H1 (cell line): ENCODE measurements around the gene PMPCB. TPM values are rescaled to one million over a fixed set of nuclear protein-coding genes. Genes with fewer than 3 reads are reported as not detected.

ENCODE experiments used
- CTCF ChIA-PET: fragments of 300-600 bp; sonication (Branson Sonifier 250); formaldehyde crosslinking; loops from one replicate; lab custom pipeline; 2021; ENCODE audit not compliant: partially characterized antibody; lab: Charles Lee
- POLR2A ChIA-PET: fragments of 300-600 bp; sonication (Branson Sonifier 250); formaldehyde crosslinking; loops from one replicate; lab custom pipeline; 2021; ENCODE audit warnings: inconsistent platforms; ENCODE audit not compliant: partially characterized antibody; lab: Charles Lee
- DNase-seq, 2 experiments: peaks; one replicate each; pipeline versions ENCODE4 v3.0.0 to v3.0.0-alpha.2; 2010 to 2022; ENCODE audit warnings: low spot score in 2 of 2, low read depth in 1 of 2, mixed read lengths in 1 of 2
- FAIRE-seq: peaks from 2 replicates; lab custom pipeline; 2011; peaks lifted over from hg19 to GRCh38; lab: Jason Lieb, UNC
- H2AFZ ChIP-seq: 2 replicates; pipeline ENCODE4 v1.8.1; 2012; ENCODE audit warnings: low read length, inconsistent platforms
- H2AK5ac ChIP-seq: 2 replicates; pipeline ENCODE4 v1.6.1; 2013; ENCODE audit warnings: low read depth, low read length
- H2BK120ac ChIP-seq: replicated peaks from 2 replicates; pipeline ENCODE3; 2013; ENCODE audit warnings: low read depth, low read length, inconsistent platforms
- H2BK12ac ChIP-seq: 2 replicates; pipeline ENCODE4 v1.6.1; 2013; ENCODE audit warnings: low read depth, low read length
- H2BK15ac ChIP-seq: 2 replicates; pipeline ENCODE4 v1.6.1; 2013; ENCODE audit warnings: low read length
- H2BK20ac ChIP-seq: 2 replicates; pipeline ENCODE4 v1.6.1; 2013; ENCODE audit warnings: low read length
- H2BK5ac ChIP-seq: 2 replicates; pipeline ENCODE4 v1.6.1; 2013; ENCODE audit warnings: low read depth, low read length
- H3K14ac ChIP-seq: 2 replicates; pipeline ENCODE4 v1.6.1; 2013; ENCODE audit warnings: inconsistent platforms; ENCODE audit not compliant: insufficient read length
- H3K18ac ChIP-seq: 2 replicates; pipeline ENCODE4 v1.6.1; 2013; ENCODE audit warnings: low read length; ENCODE audit errors: extremely low read depth
- H3K23ac ChIP-seq: 2 replicates; pipeline ENCODE4 v1.6.1; 2013; ENCODE audit warnings: inconsistent platforms; ENCODE audit not compliant: insufficient read length
- H3K23me2 ChIP-seq: 2 replicates; pipeline ENCODE4 v1.6.1; 2013; ENCODE audit warnings: low read depth, low read length
- H3K27ac ChIP-seq: 2 replicates; pipeline ENCODE4 v1.6.1; 2011; ENCODE audit warnings: low read depth, low read length, inconsistent platforms
- H3K27me3 ChIP-seq, 4 experiments: replicated peaks in 1 of 4; 1 replicate in 1 of 4; 2 replicates in 3 of 4; pipeline versions ENCODE4 v1.6.1 to v1.8.1; 2011 to 2013; ENCODE audit warnings: low read length in 3 of 4, mild to moderate bottlenecking in 3 of 4, inconsistent platforms in 2 of 4, mixed read lengths in 2 of 4, moderate library complexity in 1 of 4; ENCODE audit not compliant: control insufficient read depth in 3 of 4, insufficient read depth in 3 of 4; ENCODE audit errors: extremely low read depth in 1 of 4
- H3K36me3 ChIP-seq, 4 experiments: 2 replicates each; pipeline versions ENCODE4 v1.6.1 to v1.8.1; 2011 to 2013; ENCODE audit warnings: mild to moderate bottlenecking in 4 of 4, low read length in 3 of 4, moderate library complexity in 2 of 4, control low read depth in 1 of 4, inconsistent platforms in 1 of 4; ENCODE audit not compliant: insufficient read depth in 4 of 4, control insufficient read depth in 2 of 4
- H3K4ac ChIP-seq: replicated peaks from 2 replicates; pipeline ENCODE3; 2013; ENCODE audit warnings: low read length, low read depth, mixed read lengths, inconsistent platforms; ENCODE audit not compliant: insufficient read length
- H3K4me1 ChIP-seq, 4 experiments: replicated peaks in 1 of 4; 1 replicate in 1 of 4; 2 replicates in 3 of 4; pipeline versions ENCODE4 v1.6.1 to v1.8.1; 2011 to 2013; ENCODE audit warnings: low read length in 3 of 4, inconsistent platforms in 2 of 4, mixed read lengths in 1 of 4; ENCODE audit not compliant: insufficient read depth in 4 of 4, control insufficient read depth in 3 of 4
- H3K4me2 ChIP-seq, 2 experiments: 2 replicates each; pipeline versions ENCODE4 v1.6.1 to v1.8.1; 2011 to 2013; ENCODE audit warnings: low read depth in 2 of 2, low read length in 2 of 2, control low read depth in 1 of 2, inconsistent platforms in 1 of 2, mild to moderate bottlenecking in 1 of 2; ENCODE audit not compliant: insufficient read depth in 1 of 2
- H3K4me3 ChIP-seq, 4 experiments: fragments of 200-600, 300-600 bp in 1 of 4; sonication (generic), shearing (Covaris generic), sonication (Bioruptor Twin) in 1 of 4; 2 replicates each; pipeline versions ENCODE4 v1.5.1 to v1.8.1; 2011 to 2016; ENCODE audit warnings: low read length in 4 of 4, low read depth in 3 of 4, control low read depth in 2 of 4, inconsistent platforms in 2 of 4, mild to moderate bottlenecking in 2 of 4, mixed read lengths in 1 of 4, moderate library complexity in 1 of 4; ENCODE audit not compliant: insufficient read depth in 2 of 4; ENCODE audit errors: extremely low read depth in 1 of 4
- H3K56ac ChIP-seq: replicated peaks from 2 replicates; pipeline ENCODE3; 2013; ENCODE audit warnings: low read depth, mild to moderate bottlenecking, mixed read lengths, low read length, inconsistent platforms; ENCODE audit not compliant: insufficient read length
- H3K79me1 ChIP-seq: 2 replicates; pipeline ENCODE4 v1.6.1; 2013; ENCODE audit warnings: low read depth, low read length, control low read depth
- H3K79me2 ChIP-seq, 2 experiments: 2 replicates each; pipeline versions ENCODE4 v1.6.1 to v1.8.1; 2012 to 2013; ENCODE audit warnings: low read length in 2 of 2, mild to moderate bottlenecking in 2 of 2, inconsistent platforms in 1 of 2; ENCODE audit not compliant: insufficient read depth in 2 of 2, control insufficient read depth in 1 of 2
- H3K9ac ChIP-seq, 4 experiments: replicated peaks in 1 of 4; 1 replicate in 1 of 4; 2 replicates in 3 of 4; pipeline versions ENCODE4 v1.6.1 to v1.8.1; 2011 to 2013; ENCODE audit warnings: low read depth in 3 of 4, low read length in 3 of 4, control low read depth in 2 of 4, mild to moderate bottlenecking in 2 of 4, moderate library complexity in 2 of 4, inconsistent platforms in 1 of 4; ENCODE audit errors: extremely low read depth in 1 of 4
- H3K9me3 ChIP-seq, 2 experiments: 2 replicates each; pipeline versions ENCODE4 v1.6.1 to v1.8.1; 2012 to 2013; ENCODE audit warnings: mild to moderate bottlenecking in 2 of 2, moderate library complexity in 2 of 2, control low read depth in 1 of 2, inconsistent platforms in 1 of 2, low read depth in 1 of 2, low read length in 1 of 2, mixed read lengths in 1 of 2; ENCODE audit not compliant: insufficient read depth in 2 of 2
- H4K20me1 ChIP-seq, 2 experiments: replicated peaks in 1 of 2; 2 replicates each; pipeline versions ENCODE3 to v1.8.1; 2011 to 2013; ENCODE audit warnings: inconsistent platforms in 2 of 2, low read length in 2 of 2, mild to moderate bottlenecking in 1 of 2; ENCODE audit not compliant: insufficient read depth in 2 of 2, control insufficient read depth in 1 of 2
- H4K5ac ChIP-seq: 2 replicates; pipeline ENCODE4 v1.6.1; 2013; ENCODE audit warnings: low read length, low read depth, mixed read lengths, inconsistent platforms; ENCODE audit not compliant: insufficient read length
- H4K8ac ChIP-seq: 2 replicates; pipeline ENCODE4 v1.8.0; 2013; ENCODE audit warnings: mild to moderate bottlenecking, moderate library complexity, low read length, inconsistent platforms; ENCODE audit not compliant: insufficient read depth; ENCODE audit errors: extremely low read depth
- H4K91ac ChIP-seq: replicated peaks from 2 replicates; pipeline ENCODE3; 2013; ENCODE audit warnings: low read length, mixed read lengths, inconsistent platforms; ENCODE audit not compliant: insufficient read length
- BCL11A ChIP-seq, 2 experiments: IDR thresholded peaks; one replicate each; pipeline ENCODE4 v1.6.1; 2011; ENCODE audit warnings: low read depth in 2 of 2, low read length in 2 of 2, mild to moderate bottlenecking in 2 of 2
- CBX5 ChIP-seq: fragments of 300-800, 300-1000 bp; sonication (generic); IDR thresholded peaks from 2 replicates; pipeline ENCODE4 v1.7.1; 2016; ENCODE audit warnings: antibody characterized with exemption, low read length, low read depth
- SIRT6 ChIP-seq: IDR thresholded peaks from one replicate; pipeline ENCODE4 v1.7.1; 2012; ENCODE audit warnings: low read length, inconsistent platforms
- SP1 ChIP-seq: IDR thresholded peaks from 2 replicates; pipeline ENCODE4 v1.6.1; 2011; ENCODE audit warnings: low read depth, low read length
- WGBS, 2 experiments: shearing (Covaris generic) in 1 of 2; methylation state at CpG; one replicate each; pipeline versions ENCODE4 v1.1.6 to v1.1.7; 2013 to 2015; ENCODE audit warnings: low lambda C conversion rate in 2 of 2, mixed read lengths in 2 of 2, inconsistent platforms in 1 of 2, low coverage in 1 of 2, missing lambda C conversion rate in 1 of 2; ENCODE audit not compliant: insufficient replicate concordance in 2 of 2, insufficient coverage in 1 of 2, insufficient read length in 1 of 2; ENCODE audit errors: extremely low coverage in 1 of 2, missing lambda C conversion rate in 1 of 2; 5-methylcytosine and 5-hydroxymethylcytosine counted together
- polyA plus RNA-seq, 7 experiments: library from polyadenylated mRNA; depleted of rRNA in 3 of 7; stranded (reverse) in 5 of 7; unstranded in 2 of 7; fragments of >200 nt in 5 of 7; fragments of 200-250 nt in 2 of 7; gene quantifications; 1 replicate in 5 of 7; 2 replicates in 1 of 7; 4 replicates in 1 of 7; pipeline versions ENCODE4 v1.2.1 to v1.2.3, GENCODE V29; 2011 to 2013; ENCODE audit warnings: missing spikeins in 2 of 7, mixed read lengths in 2 of 7
- total RNA-seq: library from RNA; stranded (reverse); fragmentation: NEBNext Ultra II Directional; extraction: Animal tissue kit (Norgen Biotek cat#: 25700); gene quantifications from 2 replicates; pipeline ENCODE4 v1.2.1, GENCODE V29; 2021

The PMPCB gene
- total and polyA plus RNA-seq, 2 of the 8 experiments (the other 6 are each of a cell fraction or from before 2014, with no cell fraction given) = 60.6 to 83.5 TPM

DNA sequence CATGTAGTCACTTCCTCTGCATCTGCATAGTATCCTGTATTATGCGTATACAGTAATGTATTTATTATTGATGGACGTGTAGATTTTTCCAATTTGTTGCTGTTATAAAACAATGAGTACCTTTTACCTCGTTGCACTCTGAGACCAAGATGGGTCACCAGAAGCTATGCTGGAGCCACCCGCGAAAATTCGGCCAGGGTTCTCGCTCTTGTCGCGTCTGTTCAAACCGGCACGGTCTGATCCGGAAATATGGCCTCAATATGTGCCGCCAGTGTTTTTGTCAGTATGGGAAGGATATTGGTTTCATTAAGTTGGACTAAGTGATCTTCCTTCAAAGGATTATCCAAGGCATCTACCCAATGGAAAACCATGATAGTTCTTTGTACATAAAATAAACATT, 51.2 kb downstream of the PMPCB start:
- Histone ChIP-seq H4K5ac (no peak overlapping the region), H3K4me1 (peaks cover 0 to 4% (median 1%) of the 10 kb centered on the region in 4 experiments; a peak in 2 of 7 replicates), H3K4me3 (peak overlapping the region; percentile 84 to 99 (median 96); a peak in 7 of 8 replicates), H2BK15ac (no peak overlapping the region), H3K18ac (no peak overlapping the region), H3K27ac (no peak overlapping the region), H3K79me2 (peaks cover 28 to 71% of the 10 kb centered on the region in 2 experiments), H3K14ac (no peak overlapping the region), H4K20me1 (peaks cover 3 to 5% of the 10 kb centered on the region in 2 experiments), H3K9ac (no peak overlapping the region), H3K79me1 (peaks cover 8% of the 10 kb centered on the region; the same call in 1 of the 2 replicates), H2BK5ac (no peak overlapping the region), H2AFZ (no peak overlapping the region), H3K27me3 (no peaks in the 10 kb centered on the region), H3K36me3 (peaks cover 0 to 8% (median 3%) of the 10 kb centered on the region in 4 experiments; a peak in 4 of 8 replicates), H3K4ac (no peak overlapping the region), H2BK20ac (no peak overlapping the region), H3K9me3 (no peaks in the 10 kb centered on the region), H3K4me2 (peak overlapping the region; percentile 52 to 71), H3K23ac (no peak overlapping the region), H3K56ac (no peak overlapping the region), H4K8ac (no peak overlapping the region), H2BK12ac (no peak overlapping the region), H2AK5ac (no peak overlapping the region), H3K23me2 (peaks cover 8% of the 10 kb centered on the region), H4K91ac (no peak overlapping the region), H2BK120ac (no peak overlapping the region)
- no peak for DNase-seq
- no peak for FAIRE-seq
- CTCF ChIA-PET = interaction anchor here (1.4 to 1.8 kb wide), 2 partner anchors 17 to 57 kb away, joined by 3 to 8 read pairs; no protein-coding TSS in a partner anchor
- POLR2A ChIA-PET = interaction anchor here (1.1 to 1.4 kb wide), 5 partner anchors 10 to 47 kb away, joined by 3 to 5 read pairs (median 3); no protein-coding TSS in a partner anchor
- WGBS, 2 experiments = 51% methylated on average over 13 of the region's 13 CpGs; no CpG with 5 or more reads in 1 of the 2 experiments
- no peak for TF ChIP-seq BCL11A (IDR thresholded peaks at IDR 0.05; ENCODE audit: low read depth in 2 of 2, low read length in 2 of 2)
- TF ChIP-seq CBX5 = no peak
- no peak for TF ChIP-seq SIRT6
- TF ChIP-seq SP1 = no peak
